ENCODE data around the gene ELK1.
"Not testable (repeated sequence)": the region's sequence is repeated elsewhere in the genome, so short reads cannot be mapped to it uniquely, and the experiment has no call there.

Gene ELK1

GRCh38 chrX:47610511-47610910 is 39.9 kb downstream of the ELK1 start:
- DNase-seq = no peak

GRCh38 chrX:47608130-47608810 is 42.1 kb downstream of the ELK1 start:
- DNase-seq = no peak

DNA sequence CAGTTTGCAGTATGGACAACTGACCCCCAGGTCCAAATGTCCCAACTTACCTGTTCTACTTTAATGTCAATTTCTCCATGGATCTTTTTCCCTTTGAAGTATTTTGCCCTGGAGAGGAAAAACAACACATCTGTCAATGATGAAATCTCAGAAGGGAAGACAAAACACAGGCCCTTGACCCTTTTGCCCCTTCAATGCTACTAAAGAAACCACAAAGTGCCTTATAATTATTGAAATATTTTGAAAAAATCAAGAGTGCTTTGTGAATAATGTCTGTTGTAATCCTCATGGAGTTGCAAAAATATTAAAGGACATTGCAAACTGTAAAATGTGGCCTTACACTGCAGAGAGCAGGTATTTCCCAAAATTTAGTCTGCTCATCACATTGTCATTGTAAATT is 43.3 kb downstream of the ELK1 start:
- no peak for DNase-seq

- peak; percentile 39 to 44 for DNase-seq
Measured at GRCh38 chrX:47605024-47605423, 45.3 kb downstream of the ELK1 start.

DNA sequence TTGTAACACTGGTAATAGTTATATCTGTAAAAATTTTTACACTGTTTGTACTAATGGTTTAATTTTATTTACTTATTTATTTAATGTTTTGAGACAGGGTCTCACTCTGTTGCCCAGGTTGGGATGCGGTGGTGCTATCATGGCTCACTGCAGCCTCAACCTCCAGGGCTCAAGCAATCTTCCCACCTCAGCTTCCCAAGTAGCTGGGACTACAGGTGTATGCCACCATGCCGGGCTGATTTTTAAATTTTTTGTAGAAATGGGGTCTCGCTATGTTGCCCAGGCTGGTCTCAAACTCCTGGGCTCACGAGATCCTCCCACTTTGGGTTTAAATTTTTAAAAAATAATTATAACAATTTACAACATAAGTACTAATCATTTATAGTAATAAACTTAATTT is 47.2 kb downstream of the ELK1 start:
- DNase-seq = not testable (repeated sequence)

DNA sequence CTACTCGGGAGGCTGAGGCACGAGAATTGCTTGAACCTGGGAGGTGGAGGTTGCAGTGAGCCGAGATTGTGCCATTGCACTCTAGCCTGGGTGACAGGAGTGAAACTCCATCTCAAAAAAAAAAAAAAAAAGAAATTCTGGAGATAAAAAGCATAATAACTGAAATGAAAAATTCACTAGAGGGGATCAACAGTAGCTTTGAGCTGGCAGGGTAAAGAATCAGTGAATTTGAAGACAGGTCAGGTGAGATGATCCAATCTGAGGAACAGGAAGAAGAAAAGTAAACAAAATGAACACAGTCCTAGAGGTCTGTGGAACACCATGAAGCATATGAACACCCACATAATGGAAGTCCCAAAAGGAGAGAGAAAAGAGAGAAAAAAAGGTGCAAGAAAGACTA is 53.1 kb downstream of the ELK1 start:
- DNase-seq = no peak

- no peak for DNase-seq
Measured at GRCh38 chrX:47596256-47596655, 54.1 kb downstream of the ELK1 start.

DNA sequence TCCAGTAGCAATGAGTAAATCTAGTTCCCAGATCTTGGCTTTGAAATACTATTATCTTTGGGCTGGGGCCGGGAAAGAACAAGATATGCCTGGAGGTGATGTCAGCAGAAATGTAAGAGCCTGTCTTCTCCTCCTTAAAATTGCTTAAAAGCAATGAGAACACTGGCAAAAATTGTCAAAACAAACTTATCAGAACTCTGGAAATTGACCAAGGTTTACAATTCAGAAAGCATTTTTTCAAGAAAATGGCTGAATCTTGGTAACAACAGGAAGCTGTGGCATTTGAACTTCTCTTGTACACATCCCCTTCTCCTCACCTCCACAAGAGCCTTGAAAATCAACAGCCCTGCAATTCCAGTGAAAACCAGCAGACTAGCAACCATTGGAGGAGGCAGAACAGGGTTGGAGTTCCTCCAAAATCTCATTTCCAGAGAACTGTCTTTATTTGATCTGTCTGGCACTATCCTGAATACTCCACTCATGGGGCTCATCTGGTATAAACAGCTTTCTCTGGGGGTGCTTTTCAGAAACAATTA is 54.6 kb downstream of the ELK1 start:
- DNase-seq = no peak

DNA sequence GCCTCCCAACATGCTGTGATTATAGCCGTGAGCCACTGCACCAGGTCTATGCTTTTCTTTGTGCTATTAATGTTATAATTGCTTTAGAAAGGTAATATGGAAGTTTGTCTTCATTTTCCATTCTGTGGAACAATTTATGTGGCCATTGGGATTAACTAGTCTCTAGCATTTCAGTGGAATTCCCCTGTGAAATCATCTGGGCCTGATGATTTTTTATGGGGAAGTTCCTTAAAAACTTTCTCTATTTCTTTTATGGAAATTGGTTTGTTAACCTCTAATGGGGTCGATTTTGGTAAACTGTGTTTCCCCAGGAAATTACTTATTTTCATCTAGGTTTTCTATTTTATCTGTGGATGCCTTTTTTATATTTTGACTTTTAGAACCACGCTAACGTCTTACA is 56.8 kb downstream of the ELK1 start:
- DNase-seq = no peak

DNA sequence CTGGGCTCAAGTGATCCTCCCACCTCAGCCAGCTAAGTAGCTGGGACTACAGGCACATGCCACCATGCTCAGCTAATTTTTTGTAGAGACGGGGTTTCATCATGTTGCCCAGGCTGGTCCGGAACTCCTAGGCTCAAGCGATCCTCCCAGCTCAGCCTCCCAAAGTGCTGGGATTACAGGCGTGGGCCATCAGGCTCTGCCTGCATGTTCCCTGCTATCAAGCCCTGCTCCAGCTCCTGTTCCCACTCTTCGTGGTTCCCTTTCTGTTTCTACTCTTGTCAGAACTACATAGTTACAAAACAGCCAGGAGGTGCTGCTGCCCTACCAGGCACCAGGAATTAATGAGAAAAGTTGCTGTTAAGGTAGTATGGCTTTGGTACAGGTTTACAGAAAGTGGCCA is 59.4 kb downstream of the ELK1 start:
- DNase-seq = no peak

- no peak for DNase-seq
Measured at GRCh38 chrX:47587906-47588735, 62.2 kb downstream of the ELK1 start.

DNA sequence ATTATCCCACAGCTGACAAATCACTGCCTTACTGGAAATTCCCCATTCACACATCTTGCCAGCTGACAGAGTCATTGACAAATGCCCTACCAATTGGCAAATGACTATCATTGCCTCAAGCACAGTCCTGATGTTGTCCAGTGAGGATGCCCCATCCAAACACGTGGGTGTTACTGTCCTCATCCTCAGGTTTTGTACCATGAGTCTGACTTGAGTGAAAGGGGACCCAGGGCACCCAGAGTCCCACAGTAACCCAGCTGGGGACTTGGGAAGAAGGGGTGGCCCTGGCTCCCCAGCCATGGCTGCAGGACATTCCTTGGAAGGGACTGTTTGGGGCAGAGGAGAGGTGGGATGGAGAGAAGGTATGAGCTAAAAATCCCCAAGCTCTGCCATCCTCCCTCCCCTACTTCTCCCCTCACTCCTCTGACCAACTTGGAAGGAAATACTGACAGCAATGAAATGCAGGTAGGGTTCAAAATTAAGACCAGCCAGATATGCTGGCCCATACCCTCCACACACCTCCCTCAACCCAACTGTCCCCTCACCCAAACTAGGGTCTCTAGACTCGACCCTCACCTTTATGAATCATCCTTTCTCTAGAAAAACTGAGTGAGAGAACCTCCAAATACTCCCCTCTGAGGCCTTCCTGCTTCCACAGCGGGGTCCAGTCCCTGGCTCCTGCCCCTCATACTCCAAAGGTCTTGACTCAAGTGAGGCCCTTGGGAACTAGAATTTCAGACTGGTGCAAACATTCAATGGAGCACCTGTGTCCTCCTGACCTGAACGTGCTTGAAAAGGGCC is 63.1 kb downstream of the ELK1 start:
- no peak for DNase-seq

DNA sequence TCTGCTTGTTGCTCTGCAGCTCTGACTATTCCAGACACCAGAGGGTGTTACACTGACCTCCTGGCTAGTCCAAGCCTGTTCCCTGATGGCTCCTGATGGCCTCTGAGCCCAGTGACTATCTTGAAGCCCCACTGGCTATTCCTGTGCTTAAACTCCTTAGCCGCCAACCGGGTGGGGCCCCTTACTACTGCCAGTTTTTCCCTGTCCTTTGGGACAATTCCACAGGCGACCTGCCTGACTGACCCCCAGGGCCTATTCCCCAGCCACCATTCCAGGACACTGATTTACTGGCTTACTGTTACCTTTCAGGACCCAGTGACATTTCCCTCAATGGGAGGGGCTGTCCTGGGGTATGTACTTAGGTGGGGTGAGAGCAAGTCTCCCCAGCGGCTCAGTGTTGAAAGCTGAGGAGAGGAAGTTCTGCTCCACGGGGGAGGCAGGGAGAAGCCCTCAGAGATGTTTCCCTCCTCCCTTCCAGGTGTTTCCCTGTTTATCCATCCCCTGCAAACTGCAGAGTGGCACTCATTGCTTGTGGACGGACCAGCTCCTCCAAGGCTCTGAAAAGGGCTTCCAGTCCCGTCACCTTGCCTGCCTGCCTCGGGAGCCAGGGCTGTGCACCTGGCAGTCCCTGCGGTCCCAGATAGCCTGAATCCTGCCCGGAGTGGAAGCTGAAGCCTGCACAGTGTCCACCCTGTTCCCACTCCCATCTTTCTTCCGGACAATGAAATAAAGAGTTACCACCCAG is 64.1 kb downstream of the ELK1 start:
- no peak for DNase-seq

Data from Kasumi-1 (cell line).